HG02943 (cell line): ENCODE data around the gene PTBP2.

Source experiments
- ATAC-seq: cut with Tn5 transposase; IDR thresholded peaks from one replicate; pipeline ENCODE4 v1.9.1; 2021; ENCODE audit warnings: mild to moderate bottlenecking, low read depth, moderate library complexity; ENCODE audit not compliant: unreplicated experiment

PTBP2 gene

GRCh38 chr1:96820107-96820506 is 98.5 kb downstream of the PTBP2 start:
- ATAC-seq: no peak

GRCh38 chr1:96820671-96821070 is 99.1 kb downstream of the PTBP2 start:
- ATAC-seq: no peak

GRCh38 chr1:96825231-96825630 is 103.6 kb downstream of the PTBP2 start:
- ATAC-seq: no peak

GRCh38 chr1:96825950-96826576 is 104.5 kb downstream of the PTBP2 start:
- no peak for ATAC-seq

GRCh38 chr1:96833376-96833775 is 111.8 kb downstream of the PTBP2 start:
- ATAC-seq: no peak

- no peak for ATAC-seq
These were observed 113.4 kb downstream of the PTBP2 start for GRCh38 chr1:96834986-96835385.

- ATAC-seq: no peak
These were observed 115.6 kb downstream of the PTBP2 start for GRCh38 chr1:96837057-96837780.

- no peak for ATAC-seq
These were observed 116.2 kb downstream of the PTBP2 start for GRCh38 chr1:96837781-96838216.

GRCh38 chr1:96840396-96840795 is 118.8 kb downstream of the PTBP2 start:
- no peak for ATAC-seq

GRCh38 chr1:96842215-96842614 is 120.6 kb downstream of the PTBP2 start:
- no peak for ATAC-seq

GRCh38 chr1:96843196-96843595 is 121.6 kb downstream of the PTBP2 start:
- ATAC-seq: no peak

GRCh38 chr1:96843601-96844000 is 122.0 kb downstream of the PTBP2 start:
- no peak for ATAC-seq

GRCh38 chr1:96845464-96845863 is 123.9 kb downstream of the PTBP2 start:
- peak; percentile 71 for ATAC-seq

- ATAC-seq: no peak
These were observed 140.3 kb downstream of the PTBP2 start for GRCh38 chr1:96861836-96862235.

- no peak for ATAC-seq
These were observed 141.9 kb downstream of the PTBP2 start for GRCh38 chr1:96863449-96863848.
